Erythroblast (primary cell): ENCODE data around the gene AZIN2.

Experiments
- GATA1 ChIP-seq: IDR thresholded peaks from 2 replicates; pipeline ENCODE4 v1.6.1; 2011; ENCODE audit warnings: low read depth, mild to moderate bottlenecking, control low read depth, low read length, moderate library complexity
- POLR2A ChIP-seq: IDR thresholded peaks from 2 replicates; pipeline ENCODE4 v1.6.1; 2011; ENCODE audit warnings: mild to moderate bottlenecking, low read length

DNA sequence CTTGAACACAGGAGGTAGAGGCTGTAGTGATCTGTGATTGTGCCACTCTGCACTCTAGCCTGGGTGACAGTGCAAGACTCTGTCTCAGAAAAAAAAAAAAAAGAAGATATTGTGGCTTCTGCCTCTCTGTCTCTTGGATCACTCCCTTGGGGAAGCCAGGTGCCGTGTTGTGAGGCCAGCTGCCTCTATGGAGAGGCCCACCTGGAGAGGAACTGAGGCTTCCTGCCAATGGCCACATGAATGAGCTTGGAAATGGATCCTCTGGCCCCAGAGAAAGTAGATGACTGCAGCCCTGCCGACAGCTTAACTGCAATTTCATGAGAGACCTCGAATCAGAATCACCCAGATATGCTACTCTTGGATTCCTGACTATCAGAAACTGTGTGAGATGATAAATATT, 24.5 kb upstream of the AZIN2 start:
- no peak for TF ChIP-seq POLR2A
- TF ChIP-seq GATA1: no peak
